DND-41 (cell line): ENCODE data around the gene ABI2.

Experiments used
- CTCF ChIP-seq: IDR thresholded peaks from 2 replicates; pipeline ENCODE4 v1.5.1; 2012; ENCODE audit warnings: borderline replicate concordance, low read length, moderate library complexity, mild to moderate bottlenecking; ENCODE audit not compliant: poor library complexity, severe bottlenecking; ENCODE audit errors: extremely low read depth
- EZH2 ChIP-seq: IDR thresholded peaks from 3 replicates; pipeline ENCODE4 v1.6.1; 2012; ENCODE audit warnings: borderline replicate concordance, low read depth, mild to moderate bottlenecking, moderate library complexity, low read length, inconsistent platforms; ENCODE audit not compliant: severe bottlenecking

GRCh38 chr2:203327901-203328759, at the start of gene ABI2:
- TF ChIP-seq CTCF (no peak), EZH2 (no peak)
